H9 (cell line): ENCODE results near the gene THOC5. TPM values are rescaled to one million over a fixed set of nuclear protein-coding genes. Genes with fewer than 3 reads are reported as not detected.

ENCODE experiments used
- DNase-seq: peaks from one replicate; pipeline ENCODE4 v3.0.0-alpha.2; 2017
- H2AFZ ChIP-seq: one replicate; pipeline ENCODE4 v1.6.1; 2013; ENCODE audit warnings: mild to moderate bottlenecking, low read length, control low read depth, moderate library complexity
- H2AK5ac ChIP-seq: 2 replicates; pipeline ENCODE4 v1.6.1; 2013; ENCODE audit warnings: low read length, control low read depth, mixed read lengths; ENCODE audit not compliant: insufficient read length
- H2BK120ac ChIP-seq: one replicate; pipeline ENCODE4 v1.6.1; 2013; ENCODE audit warnings: low read depth, mild to moderate bottlenecking, low read length, control low read depth, inconsistent platforms; ENCODE audit not compliant: poor library complexity, severe bottlenecking
- H2BK12ac ChIP-seq: 2 replicates; pipeline ENCODE4 v1.6.1; 2013; ENCODE audit warnings: low read length, control low read depth, mixed read lengths, low read depth; ENCODE audit not compliant: insufficient read length
- H2BK15ac ChIP-seq: 2 replicates; pipeline ENCODE4 v1.6.1; 2013; ENCODE audit warnings: low read depth, low read length, control low read depth
- H2BK20ac ChIP-seq: one replicate; pipeline ENCODE4 v1.6.1; 2013; ENCODE audit warnings: low read depth, mild to moderate bottlenecking, low read length, control low read depth, inconsistent platforms; ENCODE audit not compliant: poor library complexity, severe bottlenecking
- H2BK5ac ChIP-seq: 2 replicates; pipeline ENCODE4 v1.6.1; 2013; ENCODE audit warnings: low read length, control low read depth, mixed read lengths; ENCODE audit not compliant: insufficient read length
- H3K14ac ChIP-seq: 2 replicates; pipeline ENCODE4 v1.6.1; 2013; ENCODE audit warnings: low read length, control low read depth; ENCODE audit not compliant: insufficient read depth
- H3K18ac ChIP-seq: 2 replicates; pipeline ENCODE4 v1.6.1; 2013; ENCODE audit warnings: low read depth, mild to moderate bottlenecking, mixed read lengths, low read length, control low read depth; ENCODE audit not compliant: insufficient read length
- H3K23ac ChIP-seq: 2 replicates; pipeline ENCODE4 v1.6.1; 2013; ENCODE audit warnings: low read length, control low read depth, mixed read lengths, low read depth; ENCODE audit not compliant: insufficient read length
- H3K23me2 ChIP-seq: 2 replicates; pipeline ENCODE4 v1.6.1; 2013; ENCODE audit warnings: low read depth, mild to moderate bottlenecking, mixed read lengths, low read length, control low read depth; ENCODE audit not compliant: insufficient read length, poor library complexity, severe bottlenecking
- H3K27ac ChIP-seq: 2 replicates; pipeline ENCODE4 v1.5.1; 2013; ENCODE audit warnings: low read length, control low read depth, mixed read lengths, low read depth; ENCODE audit not compliant: insufficient read length
- H3K27me3 ChIP-seq: 2 replicates; pipeline ENCODE4 v1.6.1; 2013; ENCODE audit warnings: low read length, control low read depth, inconsistent platforms; ENCODE audit not compliant: insufficient read depth
- H3K4ac ChIP-seq: 2 replicates; pipeline ENCODE4 v1.6.1; 2013; ENCODE audit warnings: low read depth, mild to moderate bottlenecking, control low read depth, inconsistent platforms, low read length, moderate library complexity
- H3K4me1 ChIP-seq: 2 replicates; pipeline ENCODE4 v1.6.1; 2013; ENCODE audit warnings: low read length, control low read depth, inconsistent platforms; ENCODE audit not compliant: insufficient read depth
- H3K4me2 ChIP-seq: 2 replicates; pipeline ENCODE4 v1.6.1; 2013; ENCODE audit warnings: low read length, control low read depth, mixed read lengths; ENCODE audit not compliant: insufficient read length, insufficient read depth
- H3K56ac ChIP-seq: 2 replicates; pipeline ENCODE4 v1.6.1; 2013; ENCODE audit warnings: low read depth, mild to moderate bottlenecking, mixed read lengths, low read length, control low read depth; ENCODE audit not compliant: insufficient read length
- H3K79me1 ChIP-seq: 2 replicates; pipeline ENCODE4 v1.6.1; 2013; ENCODE audit warnings: low read depth, mild to moderate bottlenecking, moderate library complexity, low read length, control low read depth, inconsistent platforms; ENCODE audit not compliant: insufficient read depth, poor library complexity, severe bottlenecking
- H3K79me2 ChIP-seq: 2 replicates; pipeline ENCODE4 v1.6.1; 2013; ENCODE audit warnings: low read length, control low read depth, inconsistent platforms; ENCODE audit not compliant: insufficient read depth
- H3K9ac ChIP-seq: 2 replicates; pipeline ENCODE4 v1.6.1; 2013; ENCODE audit warnings: low read length, control low read depth, mixed read lengths; ENCODE audit not compliant: insufficient read length; ENCODE audit errors: extremely low read depth
- H3K9me3 ChIP-seq: one replicate; pipeline ENCODE4 v1.6.1; 2013; ENCODE audit warnings: low read depth, low read length, inconsistent platforms; ENCODE audit not compliant: control insufficient read depth
- H3T11ph ChIP-seq: one replicate; pipeline ENCODE4 v1.6.1; 2013; ENCODE audit warnings: mild to moderate bottlenecking, low read length, control low read depth, inconsistent platforms
- H4K20me1 ChIP-seq: one replicate; pipeline ENCODE4 v1.6.1; 2013; ENCODE audit not compliant: control insufficient read depth, insufficient read length, insufficient read depth
- H4K5ac ChIP-seq: 2 replicates; pipeline ENCODE4 v1.6.1; 2013; ENCODE audit warnings: low read depth, mild to moderate bottlenecking, mixed read lengths, low read length, control low read depth; ENCODE audit not compliant: insufficient read length
- H4K8ac ChIP-seq: replicated peaks from 2 replicates; pipeline ENCODE4 v1.6.1; 2013; ENCODE audit warnings: low read length, control low read depth, mixed read lengths, low read depth; ENCODE audit not compliant: insufficient read length
- H4K91ac ChIP-seq: 2 replicates; pipeline ENCODE4 v1.6.1; 2013; ENCODE audit warnings: low read depth, mild to moderate bottlenecking, moderate library complexity, mixed read lengths, low read length, control low read depth; ENCODE audit not compliant: insufficient read length
- H3K27ac Mint-ChIP-seq, 3 experiments: 2 replicates in 2 of 3; 3 replicates in 1 of 3; pipeline ENCODE4 v1.8.0; 2020 to 2021; ENCODE audit warnings: mixed read lengths in 3 of 3, mild to moderate bottlenecking in 1 of 3, moderate library complexity in 1 of 3
- H3K27me3 Mint-ChIP-seq: 2 replicates; pipeline ENCODE4 v1.8.0; 2021; ENCODE audit warnings: low read depth, mild to moderate bottlenecking, moderate library complexity, mixed read lengths
- H3K36me3 Mint-ChIP-seq, 3 experiments: 2 replicates in 2 of 3; 3 replicates in 1 of 3; pipeline ENCODE4 v1.8.0; 2020 to 2021; ENCODE audit warnings: low read depth in 3 of 3, mixed read lengths in 3 of 3; ENCODE audit not compliant: insufficient read depth in 1 of 3
- H3K4me1 Mint-ChIP-seq, 2 experiments: 2 replicates each; pipeline ENCODE4 v1.8.0; 2020; ENCODE audit warnings: mixed read lengths in 2 of 2
- H3K4me3 Mint-ChIP-seq, 2 experiments: 2 replicates in 1 of 2; 3 replicates in 1 of 2; pipeline ENCODE4 v1.8.0; 2020 to 2021; ENCODE audit warnings: mild to moderate bottlenecking in 2 of 2, mixed read lengths in 2 of 2, moderate library complexity in 1 of 2
- H3K9me3 Mint-ChIP-seq, 2 experiments: 2 replicates in 1 of 2; 3 replicates in 1 of 2; pipeline ENCODE4 v1.8.0; 2020; ENCODE audit warnings: mild to moderate bottlenecking in 2 of 2, mixed read lengths in 2 of 2, moderate library complexity in 1 of 2
- WGBS: extraction: QIAGEN DNeasy Blood & Tissue Kit; methylation state at CpG from one replicate; pipeline ENCODE4 v1.1.7; 2013; ENCODE audit warnings: missing lambda C conversion rate, low lambda C conversion rate, mixed read lengths; ENCODE audit not compliant: insufficient read length; ENCODE audit errors: extremely low coverage; 5-methylcytosine and 5-hydroxymethylcytosine counted together
- total RNA-seq: library from RNA; stranded (reverse); gene quantifications from 2 replicates; pipeline ENCODE4 v1.2.1, GENCODE V29; 2021
- TF ChIP-seq, protein P1 (sequence below): fragments of 200-600 bp; sonication (generic); conservative IDR thresholded peaks from 3 replicates; pipeline ENCODE4 v1.8.0; 2021; ENCODE audit warnings: antibody characterized with exemption, mild to moderate bottlenecking

The THOC5 gene
- total RNA-seq, 1 experiment from 2014 or later, result 71.8 TPM

- no peak overlapping the region for H3K18ac ChIP-seq
- no peak overlapping the region for H3K56ac ChIP-seq
- H2BK12ac ChIP-seq, result no peak overlapping the region
- no peak overlapping the region for H2BK15ac ChIP-seq
- H3K4me1 ChIP-seq, result peaks cover 5% of the 10 kb centered on the region; the same call in 1 of the 2 replicates
- peaks cover 9 to 12% (median 9%) of the 10 kb centered on the region in 3 experiments; a peak in 6 of 7 replicates for H3K36me3 Mint-ChIP-seq
- no peaks in the 10 kb centered on the region for H4K20me1 ChIP-seq
- no peak overlapping the region for H2BK120ac ChIP-seq
- DNase-seq, result no peak
- no peak overlapping the region for H3K4ac ChIP-seq
- H3T11ph ChIP-seq, result no peak overlapping the region
- no CpG with 5 or more reads among the region's 10 CpGs for WGBS
- H2AK5ac ChIP-seq, result no peak overlapping the region
- H3K27ac Mint-ChIP-seq, result no peak overlapping the region
- TF ChIP-seq, protein P1, sequence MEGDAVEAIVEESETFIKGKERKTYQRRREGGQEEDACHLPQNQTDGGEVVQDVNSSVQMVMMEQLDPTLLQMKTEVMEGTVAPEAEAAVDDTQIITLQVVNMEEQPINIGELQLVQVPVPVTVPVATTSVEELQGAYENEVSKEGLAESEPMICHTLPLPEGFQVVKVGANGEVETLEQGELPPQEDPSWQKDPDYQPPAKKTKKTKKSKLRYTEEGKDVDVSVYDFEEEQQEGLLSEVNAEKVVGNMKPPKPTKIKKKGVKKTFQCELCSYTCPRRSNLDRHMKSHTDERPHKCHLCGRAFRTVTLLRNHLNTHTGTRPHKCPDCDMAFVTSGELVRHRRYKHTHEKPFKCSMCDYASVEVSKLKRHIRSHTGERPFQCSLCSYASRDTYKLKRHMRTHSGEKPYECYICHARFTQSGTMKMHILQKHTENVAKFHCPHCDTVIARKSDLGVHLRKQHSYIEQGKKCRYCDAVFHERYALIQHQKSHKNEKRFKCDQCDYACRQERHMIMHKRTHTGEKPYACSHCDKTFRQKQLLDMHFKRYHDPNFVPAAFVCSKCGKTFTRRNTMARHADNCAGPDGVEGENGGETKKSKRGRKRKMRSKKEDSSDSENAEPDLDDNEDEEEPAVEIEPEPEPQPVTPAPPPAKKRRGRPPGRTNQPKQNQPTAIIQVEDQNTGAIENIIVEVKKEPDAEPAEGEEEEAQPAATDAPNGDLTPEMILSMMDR, result no peak
- no peak overlapping the region for H4K91ac ChIP-seq
- H3K4me3 Mint-ChIP-seq, result peak overlapping the region in 1 of 2 experiments; percentile 50; a peak in 2 of 5 replicates
- no peaks in the 10 kb centered on the region for H3K27me3 ChIP-seq
- no peak overlapping the region for H4K5ac ChIP-seq
- H3K9ac ChIP-seq, result no peak overlapping the region
- peaks cover 20 to 28% of the 10 kb centered on the region in 2 experiments for H3K4me1 Mint-ChIP-seq
- no peak overlapping the region for H2AFZ ChIP-seq
- no peaks in the 10 kb centered on the region for H3K9me3 ChIP-seq
- H3K4me2 ChIP-seq, result no peak overlapping the region
- peaks cover 10% of the 10 kb centered on the region for H3K23me2 ChIP-seq
- H2BK5ac ChIP-seq, result no peak overlapping the region
- H4K8ac ChIP-seq, result no peak overlapping the region
- H3K9me3 Mint-ChIP-seq, result no peaks in the 10 kb centered on the region; a peak in 1 of 5 replicates
- no peak overlapping the region for H3K23ac ChIP-seq
- H3K27me3 Mint-ChIP-seq, result no peaks in the 10 kb centered on the region
- H3K27ac ChIP-seq, result no peak overlapping the region
- no peak overlapping the region for H2BK20ac ChIP-seq
- no peaks in the 10 kb centered on the region for H3K79me1 ChIP-seq
- H3K79me2 ChIP-seq, result no peaks in the 10 kb centered on the region; the same call in 1 of the 2 replicates
- no peak overlapping the region for H3K14ac ChIP-seq
These were observed 25.1 kb upstream of the THOC5 start for GRCh38 chr22:29578462-29579200.
